HG03135 (cell line): ENCODE measurements around the gene PCED1A.

ENCODE experiments used
- ATAC-seq: cut with Tn5 transposase; IDR thresholded peaks from one replicate; pipeline ENCODE4 v1.9.1; 2021; ENCODE audit warnings: mild to moderate bottlenecking, moderate library complexity; ENCODE audit not compliant: unreplicated experiment

The PCED1A gene

GRCh38 chr20:2807019-2807418 lies 33.4 kb downstream of the PCED1A start:
- no peak for ATAC-seq

GRCh38 chr20:2806351-2806701 lies 34.1 kb downstream of the PCED1A start:
- no peak for ATAC-seq

- no peak for ATAC-seq
Observed at GRCh38 chr20:2805689-2806350, 34.6 kb downstream of the PCED1A start.

DNA sequence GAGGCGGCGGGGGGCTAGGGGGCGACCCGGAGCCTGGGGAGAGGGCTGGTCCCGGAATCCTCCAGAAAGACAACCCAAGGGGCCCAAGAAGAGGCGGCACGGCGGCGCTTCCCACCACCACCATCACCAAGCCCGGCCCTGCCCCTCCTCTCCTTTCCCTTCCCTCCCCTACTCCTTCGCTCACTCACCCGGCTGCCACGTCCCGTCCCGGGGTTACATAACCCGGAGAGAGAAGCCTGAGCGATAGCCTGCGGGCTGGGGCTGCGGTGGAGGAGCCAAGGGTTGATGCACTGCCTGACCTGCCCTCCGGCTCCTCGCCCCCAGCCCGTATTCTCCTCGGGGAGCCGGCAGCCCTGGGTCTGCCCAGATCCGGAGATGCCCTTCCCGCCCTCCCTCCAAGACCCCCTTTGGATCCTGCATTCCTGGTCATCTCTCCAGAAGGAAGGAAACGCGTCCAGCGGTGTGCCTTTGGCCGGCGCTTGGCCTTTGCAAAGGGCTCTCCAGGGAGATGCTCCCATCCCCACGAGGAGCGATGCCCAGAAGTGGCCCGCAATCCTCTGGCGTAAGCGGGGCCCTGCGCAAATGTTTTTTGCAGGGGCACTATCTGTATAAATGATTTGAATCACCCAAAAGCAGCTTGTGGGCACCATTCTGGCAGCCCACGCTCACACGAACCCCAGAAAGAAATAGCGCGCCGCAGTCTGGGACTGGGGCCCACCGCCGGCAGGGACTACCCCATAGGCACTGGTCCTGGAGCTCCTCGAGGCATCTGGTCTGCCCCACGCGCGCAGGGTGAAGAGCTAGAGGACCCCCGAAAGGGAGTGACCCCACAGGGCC lies 35.4 kb downstream of the PCED1A start:
- no peak for ATAC-seq

DNA sequence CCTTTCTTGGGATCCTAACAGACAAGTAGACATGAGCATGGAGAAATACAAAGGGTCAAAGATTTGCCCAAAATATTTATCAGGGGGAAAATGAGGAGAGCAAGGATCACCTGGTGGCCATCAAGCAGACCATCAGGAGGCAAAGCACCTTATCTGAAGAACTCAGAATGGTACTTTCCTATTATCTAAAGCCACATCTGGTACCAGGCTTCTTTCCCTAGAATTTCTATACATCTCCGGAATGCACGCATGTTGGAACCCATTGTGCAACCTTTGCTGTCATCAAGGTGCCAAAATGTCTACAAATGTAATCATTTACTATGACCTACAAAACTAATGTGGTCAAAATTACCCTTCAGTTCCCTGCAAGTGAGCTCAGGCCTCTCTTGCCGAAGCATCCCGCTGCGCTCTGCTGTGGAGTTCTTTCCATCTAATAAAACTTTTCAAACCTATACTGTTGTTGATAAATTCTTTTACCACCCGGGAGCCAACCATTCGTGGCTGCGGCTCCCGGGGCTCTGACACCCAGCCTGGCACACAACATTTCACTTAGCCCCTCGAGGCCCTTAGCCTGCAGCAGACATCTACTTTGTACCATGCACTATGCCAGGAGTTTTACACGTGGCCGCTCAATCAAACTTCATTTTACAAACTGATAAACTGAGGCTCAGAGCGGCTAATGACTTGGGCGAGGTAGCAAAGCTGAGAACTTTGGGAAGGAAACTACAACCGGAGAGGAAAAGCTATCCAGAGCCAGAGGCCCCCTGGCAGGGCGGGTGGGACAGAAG lies 36.2 kb downstream of the PCED1A start:
- ATAC-seq = no peak

GRCh38 chr20:2801286-2801728 lies 39.1 kb downstream of the PCED1A start:
- no peak for ATAC-seq

GRCh38 chr20:2800521-2801285 lies 39.8 kb downstream of the PCED1A start, which contains the start of gene CPXM1:
Gene CPXM1, minus strand, starts transcription at chr20:2800627. Its CDS starts 55 bp downstream, at chr20:2800572.
- ATAC-seq = peak; percentile 76

GRCh38 chr20:2799688-2800520 lies 40.6 kb downstream of the PCED1A start:
- ATAC-seq = no peak

- ATAC-seq = no peak
Observed at GRCh38 chr20:2799271-2799670, 41.2 kb downstream of the PCED1A start.

DNA sequence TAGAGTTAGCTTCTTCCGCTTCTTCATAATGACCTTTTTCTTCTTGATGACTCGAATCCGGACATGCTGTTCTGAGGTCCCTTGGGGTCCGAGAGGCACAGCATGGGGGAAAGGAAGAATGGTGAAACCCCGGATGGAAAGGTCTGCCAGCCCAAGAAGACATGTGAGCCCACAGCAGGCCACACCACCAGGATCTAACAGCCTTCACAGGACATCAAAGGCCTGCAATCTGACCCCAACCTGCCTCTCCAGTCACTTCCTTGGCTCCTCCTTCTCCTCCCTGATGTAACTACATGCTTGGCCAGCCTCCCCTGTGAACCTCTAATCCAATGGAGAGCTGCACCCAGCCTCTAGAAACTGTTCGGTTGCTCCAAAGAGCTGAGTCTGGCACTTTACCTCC lies 41.6 kb downstream of the PCED1A start:
- no peak for ATAC-seq

GRCh38 chr20:2798095-2798805 lies 42.2 kb downstream of the PCED1A start:
- no peak for ATAC-seq

GRCh38 chr20:2797136-2797983 lies 43.1 kb downstream of the PCED1A start:
- ATAC-seq = no peak

- ATAC-seq = no peak
Observed at GRCh38 chr20:2796011-2796660, 44.3 kb downstream of the PCED1A start.

DNA sequence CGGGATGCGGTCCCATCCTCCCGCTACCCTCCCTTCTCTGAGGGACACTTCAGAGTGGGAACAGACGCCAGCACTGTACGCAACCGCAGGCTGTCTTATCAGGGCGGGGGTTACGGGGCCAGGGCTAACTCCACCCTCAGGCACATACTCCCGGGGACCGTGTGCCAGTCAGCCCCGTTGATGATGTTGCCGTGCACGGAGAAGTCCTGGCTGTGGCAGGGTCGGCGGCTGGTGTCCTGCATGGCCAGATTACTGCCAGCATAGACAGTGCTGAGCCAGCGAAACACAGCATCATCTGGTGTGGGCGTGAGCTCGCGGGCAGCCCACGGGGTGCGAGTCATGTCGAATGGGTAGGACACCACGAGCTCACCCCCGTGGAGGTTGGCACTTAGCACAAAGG lies 45.0 kb downstream of the PCED1A start:
- no peak for ATAC-seq

DNA sequence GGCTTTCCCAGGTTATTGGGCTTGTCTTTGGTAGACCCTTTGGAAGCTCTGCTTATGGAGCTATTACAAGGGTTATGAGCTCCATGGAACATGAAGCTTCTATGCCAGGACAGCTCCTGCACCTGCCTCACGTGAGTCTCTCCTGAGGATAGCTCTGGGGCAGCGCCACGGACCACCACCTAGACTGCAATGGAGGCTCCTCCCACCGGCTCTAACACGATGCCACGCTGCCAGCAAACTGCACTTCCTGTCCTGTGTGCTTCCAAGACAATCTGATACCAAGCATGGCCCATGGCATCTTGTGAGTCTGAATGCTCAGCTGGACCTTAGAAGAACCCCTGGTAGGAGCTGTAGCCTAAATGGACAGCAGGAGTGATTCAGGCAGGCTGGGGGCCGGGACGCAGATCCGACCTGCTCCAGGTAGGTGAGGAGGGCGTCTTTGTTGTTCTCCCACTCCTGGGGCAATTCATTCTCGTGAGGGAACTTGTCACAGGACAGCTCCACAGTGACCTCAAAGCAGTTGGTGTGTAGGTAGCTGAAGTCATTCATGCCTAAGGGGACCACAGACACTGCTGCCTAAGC lies 45.5 kb downstream of the PCED1A start:
- no peak for ATAC-seq

- ATAC-seq = no peak
Observed at GRCh38 chr20:2794202-2794748, 46.2 kb downstream of the PCED1A start.

DNA sequence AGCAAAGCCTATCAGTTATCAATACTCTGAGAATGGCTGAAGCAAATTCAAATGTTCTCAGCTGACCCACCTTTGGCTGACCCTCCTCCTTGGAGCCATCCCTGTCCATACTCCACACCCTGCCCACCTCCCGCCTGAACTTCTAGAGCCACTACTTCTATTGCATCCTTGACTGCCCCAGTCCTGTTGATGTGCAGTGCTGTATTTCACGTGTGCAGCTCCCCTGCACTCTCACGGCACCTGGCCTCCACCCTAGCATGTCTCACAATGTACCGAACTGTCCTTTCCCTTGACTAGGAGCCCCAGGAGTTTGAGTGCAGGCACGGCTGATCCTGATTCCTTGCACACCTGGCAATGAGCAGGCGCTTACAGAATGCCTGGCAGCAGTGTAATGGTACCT lies 47.0 kb downstream of the PCED1A start:
- no peak for ATAC-seq
